GM23338 (cell line): Measurements from ENCODE around the gene ARL5A. TPM values are rescaled to one million over a fixed set of nuclear protein-coding genes. Genes with fewer than 3 reads are reported as not detected.

ENCODE experiments used
- ATAC-seq: fragments of 200-7000 bp; cut with Tn5 transposase; 3 replicates; pipeline ENCODE4 v1.9.1; 2020
- DNase-seq: peaks from one replicate; pipeline ENCODE4 v3.0.0-alpha.2; 2015; ENCODE audit warnings: low spot score
- H2AFZ ChIP-seq: fragments of 200-600 bp; sonication (generic); 2 replicates; pipeline ENCODE4 v1.8.0; 2016; ENCODE audit warnings: antibody characterized with exemption, mild to moderate bottlenecking, moderate library complexity
- H3F3A ChIP-seq: fragments of 200-600 bp; sonication (generic); replicated peaks from 2 replicates; pipeline ENCODE4 v1.8.0; 2017; ENCODE audit warnings: antibody characterized with exemption, mixed run types, low read depth
- H3K27ac ChIP-seq: fragments of 200-600 bp; sonication (generic); 2 replicates; pipeline ENCODE4 v1.6.1; 2016; ENCODE audit warnings: low read depth
- H3K27me3 ChIP-seq: fragments of 200-600 bp; sonication (generic); 2 replicates; pipeline ENCODE4 v1.8.0; 2016; ENCODE audit warnings: mild to moderate bottlenecking, mixed run types, moderate library complexity; ENCODE audit not compliant: insufficient read depth
- H3K36me3 ChIP-seq: fragments of 200-600 bp; sonication (generic); 2 replicates; pipeline ENCODE4 v1.8.0; 2016; ENCODE audit warnings: mild to moderate bottlenecking; ENCODE audit not compliant: insufficient read depth
- H3K4me1 ChIP-seq: fragments of 200-600 bp; sonication (generic); 2 replicates; pipeline ENCODE4 v1.8.0; 2016; ENCODE audit warnings: mild to moderate bottlenecking, moderate library complexity; ENCODE audit not compliant: insufficient read depth
- H3K4me2 ChIP-seq: fragments of 200-600 bp; sonication (generic); 2 replicates; pipeline ENCODE4 v1.7.1; 2017; ENCODE audit warnings: mixed run types
- H3K4me3 ChIP-seq: fragments of 200-600 bp; sonication (generic); 2 replicates; pipeline ENCODE4 v1.6.1; 2016; ENCODE audit warnings: mixed run types
- H3K79me2 ChIP-seq: fragments of 200-600 bp; sonication (generic); replicated peaks from 2 replicates; pipeline ENCODE4 v1.8.0; 2017; ENCODE audit warnings: mild to moderate bottlenecking; ENCODE audit not compliant: insufficient read depth
- H3K9me2 ChIP-seq: fragments of 200-600 bp; sonication (generic); 2 replicates; pipeline ENCODE4 v1.8.0; 2017; ENCODE audit not compliant: insufficient read depth
- H4K20me1 ChIP-seq: fragments of 200-600 bp; sonication (generic); replicated peaks from 2 replicates; pipeline ENCODE4 v1.8.0; 2017; ENCODE audit warnings: mild to moderate bottlenecking; ENCODE audit not compliant: insufficient read depth
- H3K27ac Mint-ChIP-seq: 2 replicates; pipeline ENCODE4 v1.8.0; 2020; ENCODE audit warnings: inconsistent platforms, mild to moderate bottlenecking, moderate library complexity, mixed read lengths
- H3K27me3 Mint-ChIP-seq: 3 replicates; pipeline ENCODE4 v1.8.0; 2022; ENCODE audit warnings: low read depth, mild to moderate bottlenecking, moderate library complexity, mixed read lengths, inconsistent platforms; ENCODE audit not compliant: insufficient read depth, poor library complexity
- H3K36me3 Mint-ChIP-seq: 3 replicates; pipeline ENCODE4 v1.8.0; 2021; ENCODE audit warnings: low read depth, mild to moderate bottlenecking, inconsistent platforms, moderate library complexity, mixed read lengths
- H3K4me1 Mint-ChIP-seq: 3 replicates; pipeline ENCODE4 v1.8.0; 2020; ENCODE audit warnings: mild to moderate bottlenecking, inconsistent platforms, mixed read lengths
- H3K4me3 Mint-ChIP-seq: 3 replicates; pipeline ENCODE4 v1.8.0; 2021; ENCODE audit warnings: moderate library complexity, mild to moderate bottlenecking, inconsistent platforms, mixed read lengths
- H3K9me3 Mint-ChIP-seq: 3 replicates; pipeline ENCODE4 v1.8.0; 2020; ENCODE audit warnings: moderate library complexity, mild to moderate bottlenecking, inconsistent platforms, mixed read lengths
- CREB1 ChIP-seq: fragments of 250-450 bp; sonication (Bioruptor Pico); IDR thresholded peaks from 2 replicates; pipeline ENCODE4 v1.5.0; 2020; ENCODE audit warnings: low read depth, mild to moderate bottlenecking, moderate library complexity
- EZH2 ChIP-seq: fragments of 200-600 bp; sonication (generic); IDR thresholded peaks from one replicate; pipeline ENCODE4 v1.8.0; 2017; ENCODE audit warnings: antibody characterized with exemption, mild to moderate bottlenecking, low read depth; ENCODE audit not compliant: unreplicated experiment
- JUNB ChIP-seq: IDR thresholded peaks from one replicate; pipeline ENCODE4 v1.6.1; 2016; ENCODE audit warnings: antibody characterized with exemption; ENCODE audit not compliant: unreplicated experiment
- NANOG ChIP-seq: IDR thresholded peaks from 2 replicates; pipeline ENCODE4 v1.6.1; 2016; ENCODE audit warnings: antibody characterized with exemption, borderline replicate concordance
- POLR2AphosphoS5 ChIP-seq: IDR thresholded peaks from 2 replicates; pipeline ENCODE4 v1.6.1; 2016; ENCODE audit warnings: antibody characterized with exemption, low read depth
- STAT1 ChIP-seq: IDR thresholded peaks from one replicate; pipeline ENCODE4 v1.6.1; 2016; ENCODE audit warnings: antibody characterized with exemption; ENCODE audit not compliant: unreplicated experiment
- ZNF114 ChIP-seq: fragments of 250-450 bp; sonication (Bioruptor Pico); IDR thresholded peaks from 2 replicates; pipeline ENCODE4 v1.5.0; 2020; ENCODE audit warnings: mild to moderate bottlenecking, moderate library complexity
- polyA plus RNA-seq: library from polyadenylated mRNA; unstranded; fragments of >200 nt; fragmentation: Nextera tagmentation; extraction: Ambion mirVana; gene quantifications from 2 replicates; pipeline ENCODE4 v1.2.1, GENCODE V29; 2016
- total RNA-seq: library from RNA; depleted of rRNA; stranded (reverse); fragments of >200 nt; shearing (Covaris generic); gene quantifications from 2 replicates; pipeline ENCODE4 v1.2.3, GENCODE V29; 2014
- TF ChIP-seq, protein P1 (sequence below), 2 experiments: fragments of 200-600 bp in 1 of 2; sonication (generic) in 1 of 2; conservative IDR thresholded peaks; 2 replicates each; pipeline versions ENCODE4 v1.5.1 to v1.6.1; 2016 to 2017; ENCODE audit warnings: antibody characterized with exemption in 2 of 2, low read depth in 2 of 2, mild to moderate bottlenecking in 2 of 2, moderate library complexity in 1 of 2
- TF ChIP-seq, protein P2 (sequence below): IDR thresholded peaks from 2 replicates; pipeline ENCODE4 v1.6.1; 2016; ENCODE audit warnings: antibody characterized with exemption

ARL5A gene
- total and polyA plus RNA-seq, 2 experiments from 2014 or later: 26.8 to 104 TPM

DNA sequence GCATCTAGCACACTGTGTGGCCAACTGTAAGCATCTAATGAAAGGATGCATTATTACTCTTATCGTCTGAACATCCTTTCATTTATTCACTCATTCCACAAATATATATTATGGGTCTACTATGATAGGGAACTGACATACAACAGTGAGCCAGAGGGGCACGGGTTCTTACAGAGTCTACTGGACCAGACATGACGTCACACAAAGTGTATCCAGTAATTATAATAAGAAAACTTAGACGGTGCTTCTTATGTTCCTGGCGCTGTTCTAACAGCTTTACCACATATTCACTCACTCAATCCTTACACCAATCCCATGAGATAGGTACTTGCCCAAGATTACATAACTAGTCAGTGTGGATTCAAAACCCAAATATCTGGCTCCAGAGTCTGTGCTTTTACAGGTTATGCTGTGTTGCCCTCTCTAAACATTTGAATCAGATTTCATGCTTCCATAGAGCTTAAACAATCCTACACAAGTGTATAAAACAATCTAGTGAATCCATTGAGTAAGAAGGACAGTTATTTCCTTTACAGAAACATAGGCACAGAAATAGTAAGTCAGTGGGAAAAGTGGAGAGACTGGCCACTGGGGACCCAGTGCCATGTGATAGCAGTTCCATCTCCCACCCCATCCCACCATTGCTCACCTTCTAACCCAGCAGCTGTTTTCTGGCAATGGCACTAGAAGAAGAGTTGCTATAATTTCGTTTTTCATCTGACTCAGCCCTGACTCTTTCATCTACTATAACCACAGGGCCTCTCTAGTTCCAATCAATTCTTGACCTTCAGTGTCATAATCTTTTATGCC lies 24.2 kb upstream of the ARL5A start (continued):
- TF ChIP-seq POLR2AphosphoS5: no peak
- TF ChIP-seq, protein P1, sequence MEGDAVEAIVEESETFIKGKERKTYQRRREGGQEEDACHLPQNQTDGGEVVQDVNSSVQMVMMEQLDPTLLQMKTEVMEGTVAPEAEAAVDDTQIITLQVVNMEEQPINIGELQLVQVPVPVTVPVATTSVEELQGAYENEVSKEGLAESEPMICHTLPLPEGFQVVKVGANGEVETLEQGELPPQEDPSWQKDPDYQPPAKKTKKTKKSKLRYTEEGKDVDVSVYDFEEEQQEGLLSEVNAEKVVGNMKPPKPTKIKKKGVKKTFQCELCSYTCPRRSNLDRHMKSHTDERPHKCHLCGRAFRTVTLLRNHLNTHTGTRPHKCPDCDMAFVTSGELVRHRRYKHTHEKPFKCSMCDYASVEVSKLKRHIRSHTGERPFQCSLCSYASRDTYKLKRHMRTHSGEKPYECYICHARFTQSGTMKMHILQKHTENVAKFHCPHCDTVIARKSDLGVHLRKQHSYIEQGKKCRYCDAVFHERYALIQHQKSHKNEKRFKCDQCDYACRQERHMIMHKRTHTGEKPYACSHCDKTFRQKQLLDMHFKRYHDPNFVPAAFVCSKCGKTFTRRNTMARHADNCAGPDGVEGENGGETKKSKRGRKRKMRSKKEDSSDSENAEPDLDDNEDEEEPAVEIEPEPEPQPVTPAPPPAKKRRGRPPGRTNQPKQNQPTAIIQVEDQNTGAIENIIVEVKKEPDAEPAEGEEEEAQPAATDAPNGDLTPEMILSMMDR (conservative IDR thresholded peaks at IDR 0.05; ENCODE audit: low read depth in 2 of 2): no peak

DNA sequence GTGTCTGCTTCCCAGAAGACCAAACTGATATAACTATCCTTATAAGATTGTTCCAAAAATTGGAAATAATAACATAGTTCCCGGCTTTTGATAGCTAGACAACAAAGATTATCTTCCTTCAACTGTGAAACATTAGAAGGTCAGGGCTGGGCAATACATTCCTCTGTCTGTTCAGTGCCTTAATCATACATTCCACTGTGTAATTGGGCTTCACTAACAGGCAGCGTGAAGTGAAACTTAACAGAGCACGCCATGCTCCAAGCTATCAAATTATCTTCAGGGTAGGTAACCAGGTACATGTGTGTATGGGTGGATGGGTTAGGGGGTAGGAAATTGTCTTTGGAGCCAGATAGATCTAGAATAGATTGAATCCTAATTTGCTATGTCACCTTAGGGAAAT lies 23.5 kb upstream of the ARL5A start:
- Histone ChIP-seq H4K20me1 (no peaks in the 10 kb centered on the region), H3K27ac (no peak overlapping the region), H3K4me3 (no peak overlapping the region), H3K4me2 (no peak overlapping the region), H3K4me1 (no peaks in the 10 kb centered on the region), H3F3A (no peaks in the 10 kb centered on the region), H3K9me2 (no peaks in the 10 kb centered on the region), H3K36me3 (no peaks in the 10 kb centered on the region), H2AFZ (no peak overlapping the region), H3K27me3 (no peaks in the 10 kb centered on the region), H3K79me2 (no peaks in the 10 kb centered on the region)
- H3K4me3 Mint-ChIP-seq: no peak overlapping the region
- H3K27ac Mint-ChIP-seq: no peak overlapping the region
- no peaks in the 10 kb centered on the region for H3K4me1 Mint-ChIP-seq
- no peaks in the 10 kb centered on the region for H3K36me3 Mint-ChIP-seq
- ATAC-seq (no peak), DNase-seq (no peak)
- H3K9me3 Mint-ChIP-seq: no peaks in the 10 kb centered on the region
- TF ChIP-seq, protein P1 (conservative IDR thresholded peaks at IDR 0.05; ENCODE audit: low read depth in 2 of 2): no peak
- TF ChIP-seq CREB1 (CRISPR knock-in tag): no peak
- no peaks in the 10 kb centered on the region for H3K27me3 Mint-ChIP-seq

DNA sequence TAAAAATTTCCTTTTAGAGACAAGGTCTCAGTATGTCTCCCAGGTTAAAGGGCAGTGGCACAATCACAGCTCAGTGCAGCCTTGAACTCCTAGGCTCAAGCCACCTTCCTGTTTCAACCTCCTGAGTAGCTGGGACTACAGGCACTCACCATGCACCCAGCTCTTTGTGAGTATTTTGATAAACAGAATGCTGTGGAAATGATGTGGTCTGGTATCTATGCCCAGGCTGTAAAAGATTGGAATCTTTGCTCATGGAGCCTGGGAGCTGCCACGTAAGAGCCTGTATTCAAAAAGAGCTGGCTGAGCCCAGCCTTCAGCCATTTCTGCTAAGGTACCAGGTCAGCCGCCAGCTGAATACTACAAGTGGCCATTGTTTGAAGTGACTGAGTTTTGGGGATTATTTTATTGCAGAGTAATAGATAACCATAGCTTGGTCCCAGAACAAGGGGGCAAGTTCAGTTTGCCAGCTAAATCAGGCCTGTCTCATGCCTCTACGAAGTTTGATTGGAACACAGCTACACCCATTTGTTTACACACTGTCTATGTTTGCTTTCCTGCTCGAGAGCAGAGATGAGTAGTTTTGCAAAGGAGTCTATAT lies 21.3 kb upstream of the ARL5A start:
- no peaks in the 10 kb centered on the region for H3K9me3 Mint-ChIP-seq
- Histone ChIP-seq H3K27me3 (no peaks in the 10 kb centered on the region), H3K36me3 (no peaks in the 10 kb centered on the region), H3F3A (no peaks in the 10 kb centered on the region), H3K79me2 (no peaks in the 10 kb centered on the region), H3K4me3 (no peak overlapping the region), H3K9me2 (no peaks in the 10 kb centered on the region), H4K20me1 (no peaks in the 10 kb centered on the region), H3K27ac (no peak overlapping the region), H3K4me1 (no peaks in the 10 kb centered on the region), H3K4me2 (no peak overlapping the region), H2AFZ (no peak overlapping the region)
- TF ChIP-seq, protein P2, sequence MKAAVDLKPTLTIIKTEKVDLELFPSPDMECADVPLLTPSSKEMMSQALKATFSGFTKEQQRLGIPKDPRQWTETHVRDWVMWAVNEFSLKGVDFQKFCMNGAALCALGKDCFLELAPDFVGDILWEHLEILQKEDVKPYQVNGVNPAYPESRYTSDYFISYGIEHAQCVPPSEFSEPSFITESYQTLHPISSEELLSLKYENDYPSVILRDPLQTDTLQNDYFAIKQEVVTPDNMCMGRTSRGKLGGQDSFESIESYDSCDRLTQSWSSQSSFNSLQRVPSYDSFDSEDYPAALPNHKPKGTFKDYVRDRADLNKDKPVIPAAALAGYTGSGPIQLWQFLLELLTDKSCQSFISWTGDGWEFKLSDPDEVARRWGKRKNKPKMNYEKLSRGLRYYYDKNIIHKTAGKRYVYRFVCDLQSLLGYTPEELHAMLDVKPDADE: no peak
- TF ChIP-seq EZH2 (no peak), ZNF114 (CRISPR knock-in tag) (no peak), NANOG (no peak), JUNB (no peak), STAT1 (no peak), POLR2AphosphoS5 (no peak)
- TF ChIP-seq, protein P1 (conservative IDR thresholded peaks at IDR 0.05; ENCODE audit: low read depth in 2 of 2): no peak
- ATAC-seq: no peak; the same call in 2 of the 3 replicates
- H3K4me3 Mint-ChIP-seq: no peak overlapping the region
- H3K4me1 Mint-ChIP-seq: no peaks in the 10 kb centered on the region
- H3K36me3 Mint-ChIP-seq: no peaks in the 10 kb centered on the region
- H3K27me3 Mint-ChIP-seq: no peaks in the 10 kb centered on the region
- no peak overlapping the region for H3K27ac Mint-ChIP-seq
- DNase-seq: no peak
